Measurements from ENCODE around the gene AMN1.

Gene AMN1

DNA sequence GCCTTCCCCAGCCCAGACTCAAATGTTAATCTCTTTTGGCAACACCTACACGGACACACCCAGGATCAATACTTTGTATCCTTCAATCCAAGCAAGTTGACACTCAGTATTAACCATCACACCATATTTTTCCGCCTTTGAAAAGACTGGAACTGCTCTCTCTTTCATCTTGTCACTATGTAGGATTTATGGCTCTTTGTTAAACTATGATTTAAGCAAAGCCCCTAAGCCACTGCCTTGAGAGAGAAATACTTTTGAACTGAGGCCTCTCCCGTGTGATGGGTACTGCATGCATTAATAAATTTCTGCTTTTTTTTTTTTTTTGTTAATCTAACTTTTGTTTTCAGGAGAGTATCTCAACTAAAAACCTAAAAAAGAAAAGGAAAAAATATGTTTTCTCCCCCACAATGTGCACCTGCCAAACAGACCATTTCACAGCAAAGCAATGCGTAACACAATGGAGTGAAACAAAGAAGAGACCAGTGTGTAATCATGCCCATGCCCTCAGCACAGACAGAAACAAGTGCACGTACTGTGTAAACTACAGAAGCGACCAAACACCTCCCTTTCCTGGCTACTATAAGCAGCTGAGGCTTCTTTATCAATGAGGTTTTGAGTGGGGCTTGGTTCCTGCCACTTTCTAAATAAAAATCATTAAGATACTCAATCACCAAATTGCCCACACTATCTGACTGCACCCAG, 97.6 kb downstream of the AMN1 start:
- DNase-seq (ENCODE audit: low spot score): no peak

DNA sequence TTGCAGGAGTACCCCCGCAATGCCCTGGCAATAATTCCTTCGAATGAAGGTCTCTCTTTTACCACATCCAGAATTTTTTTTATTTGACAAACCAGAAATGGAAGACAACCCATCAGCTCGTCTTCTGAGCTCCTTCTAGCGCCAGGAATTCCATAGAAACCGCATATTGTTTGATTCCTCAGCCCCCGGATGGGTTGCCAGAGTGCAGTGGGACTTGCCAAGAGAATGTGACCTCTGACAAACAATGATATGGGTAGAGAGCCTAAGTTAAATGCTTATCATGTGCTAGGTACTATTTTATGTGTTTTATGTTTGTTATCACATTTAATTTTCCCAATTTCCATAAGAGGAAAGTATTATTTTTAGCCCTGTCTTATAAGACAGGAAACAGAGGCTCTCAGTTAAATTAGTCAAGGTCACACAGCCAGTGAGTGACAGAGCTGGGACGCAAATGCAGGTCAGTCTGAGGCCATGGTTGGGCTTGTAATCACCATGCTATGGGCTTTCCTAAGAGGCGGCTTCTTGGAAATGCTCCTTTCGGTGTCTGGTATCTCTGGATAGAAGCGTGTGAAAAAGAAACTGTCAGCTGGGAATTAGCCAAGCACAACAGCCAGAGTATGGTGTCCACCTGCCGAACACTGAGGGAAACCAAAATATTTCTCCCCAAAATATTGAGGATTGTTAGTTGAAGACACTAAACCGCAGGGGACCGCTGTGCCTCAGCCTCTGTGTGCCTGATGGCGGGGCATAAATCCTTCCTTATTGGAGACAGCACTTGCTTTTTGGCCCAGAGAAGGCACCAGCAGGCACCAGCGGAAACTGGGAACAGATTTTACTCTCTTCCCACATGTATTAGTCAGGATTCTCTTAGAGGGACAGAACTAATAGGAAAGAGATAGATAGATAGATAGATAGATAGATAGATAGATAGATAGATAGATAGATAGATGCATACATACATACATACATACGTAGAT, 98.8 kb downstream of the AMN1 start:
- DNase-seq (ENCODE audit: low spot score): peak; percentile 61

DNA sequence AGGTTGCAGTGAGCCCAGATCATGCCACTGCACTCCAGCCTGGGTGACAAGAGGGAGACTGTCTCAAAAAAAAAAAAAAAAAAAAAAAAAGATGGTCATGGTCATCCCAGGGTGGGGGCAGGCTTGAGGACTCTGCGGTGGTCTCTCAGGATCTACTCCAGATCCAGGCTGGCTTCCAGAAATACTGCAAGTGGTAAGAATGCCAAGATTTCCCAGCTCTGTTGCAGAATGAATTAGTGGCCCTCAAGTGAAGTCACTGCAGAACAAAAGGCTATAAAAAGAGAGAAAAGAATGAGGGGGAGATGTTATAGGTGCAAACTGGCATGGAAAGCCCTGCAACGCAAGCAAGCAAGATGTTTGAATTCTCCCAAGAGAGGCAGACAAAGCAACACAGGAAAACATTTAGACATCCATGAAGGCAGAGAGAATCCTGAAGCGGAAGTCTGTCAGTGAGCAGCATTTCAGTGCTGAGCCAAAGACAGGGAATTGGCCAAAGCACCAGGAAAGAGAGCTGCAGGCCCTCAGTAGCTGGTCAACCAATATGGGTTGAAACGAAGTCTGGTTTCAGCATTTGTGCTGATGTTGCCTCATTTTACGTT, 101.3 kb downstream of the AMN1 start:
- no peak for DNase-seq (ENCODE audit: low spot score)

DNA sequence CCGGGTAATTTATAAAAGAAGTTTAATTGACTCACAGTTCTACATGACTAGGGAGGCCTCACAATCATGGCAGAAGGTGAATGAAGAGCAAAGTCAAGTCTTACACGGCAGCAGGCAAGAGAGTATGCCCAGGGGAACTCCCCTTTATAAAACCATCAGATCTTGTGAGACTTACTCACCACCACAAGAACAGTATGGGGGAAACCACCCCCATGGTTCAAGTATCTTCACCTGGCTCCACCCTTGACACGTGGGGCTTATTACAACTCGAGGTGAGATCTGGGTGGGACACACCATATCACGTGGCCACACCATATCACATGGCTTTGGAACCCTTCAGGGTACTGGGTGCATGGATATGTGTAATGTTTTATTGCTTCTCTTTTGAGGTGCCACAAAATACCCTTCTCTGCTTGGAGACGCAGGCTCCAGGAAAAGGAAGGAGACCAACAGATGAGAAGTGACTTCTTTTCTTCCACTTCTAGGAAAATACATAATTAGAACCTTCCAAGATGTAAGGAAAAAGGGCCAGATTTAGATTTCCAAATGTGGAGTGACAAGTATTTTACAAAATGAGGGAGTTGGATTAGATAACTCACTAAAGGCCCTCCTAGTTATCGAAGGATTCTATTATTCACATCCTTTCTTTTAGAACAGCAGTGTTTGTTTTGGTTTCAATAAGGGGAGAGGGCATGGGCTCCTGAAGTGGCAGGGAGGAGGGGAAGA, 102.4 kb downstream of the AMN1 start:
- DNase-seq (ENCODE audit: low spot score): no peak

DNA sequence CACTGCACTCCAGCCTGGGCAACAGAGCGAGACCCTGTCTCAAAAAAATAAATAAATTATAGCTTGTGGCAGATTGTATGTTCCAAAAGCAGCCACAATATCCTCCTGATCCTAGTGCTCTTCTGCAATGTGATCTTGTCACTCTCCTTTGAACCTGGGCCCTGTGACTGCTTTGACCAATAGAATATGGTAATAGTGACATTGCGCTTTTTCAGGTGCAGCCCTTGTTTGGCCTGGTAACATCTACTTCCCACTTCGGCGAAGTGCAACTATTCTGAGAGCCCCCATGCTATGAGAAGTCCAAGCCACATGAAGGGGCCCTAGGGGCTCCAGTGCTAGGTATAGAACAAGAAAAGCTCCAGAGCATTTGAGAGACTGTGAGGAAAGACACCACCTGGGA, 106.8 kb downstream of the AMN1 start:
- no peak for DNase-seq (ENCODE audit: low spot score)
